Activated CD4-positive, alpha-beta T cell treated with anti-CD3 and anti-CD28 coated beads, Interleukin-10, Interleukin-2, amounts not matched to agents 100 ng/mL and 50 ng/mL, durations not matched to agents 16 hours and 8 hours (primary cell): Measurements from ENCODE around the gene TMEM219.
"Not testable (repeated sequence)": the region's sequence is repeated elsewhere in the genome, so short reads cannot be mapped to it uniquely, and the experiment has no call there.

Experiments
- DNase-seq: peaks from one replicate; pipeline ENCODE4 v3.0.0-alpha.2; 2020

TMEM219 gene

DNA sequence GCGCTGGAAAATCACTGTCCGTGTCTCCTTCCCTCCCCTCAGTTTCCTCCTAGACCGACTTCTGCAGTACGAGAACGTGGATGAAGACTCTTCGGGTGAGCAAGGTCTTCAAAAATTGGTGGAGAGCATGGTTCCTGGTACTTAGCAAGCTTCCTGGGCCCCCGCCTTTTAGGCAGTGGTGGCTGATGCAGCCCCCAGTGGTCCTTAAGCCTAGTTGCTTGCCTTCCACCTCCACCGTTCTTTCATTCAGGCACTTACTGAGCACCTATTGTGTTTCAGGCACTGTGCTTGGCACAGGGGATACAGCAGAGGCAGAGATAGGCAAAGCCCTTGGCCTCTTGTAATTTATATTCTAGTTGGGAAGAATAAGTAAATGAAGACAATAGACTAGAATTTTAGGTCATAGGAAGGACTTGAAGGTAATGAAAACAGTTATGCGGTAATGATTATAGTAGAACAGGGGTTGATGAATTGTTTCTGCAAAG is 34.9 kb downstream of the TMEM219 start:
- no peak for DNase-seq

DNA sequence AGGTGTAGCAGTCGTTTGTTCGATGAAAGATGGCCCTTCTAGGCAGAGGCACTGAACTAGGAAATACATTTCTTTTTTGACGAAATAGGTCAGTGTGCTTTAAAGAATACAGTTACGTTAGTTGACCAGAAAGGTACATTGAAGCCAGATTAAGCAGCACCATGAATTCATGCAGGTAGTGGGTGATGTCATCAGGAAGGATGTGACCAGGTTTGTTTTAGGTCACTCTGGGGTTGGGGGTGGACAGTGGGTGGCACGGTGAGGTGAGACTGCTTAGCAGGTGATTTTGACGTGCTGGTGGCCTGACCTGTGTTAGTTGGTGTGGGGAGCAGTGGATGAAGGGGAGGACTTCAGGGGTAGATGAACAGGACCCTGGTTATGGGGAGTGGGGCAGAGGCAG is 37.7 kb downstream of the TMEM219 start:
- DNase-seq: no peak

DNA sequence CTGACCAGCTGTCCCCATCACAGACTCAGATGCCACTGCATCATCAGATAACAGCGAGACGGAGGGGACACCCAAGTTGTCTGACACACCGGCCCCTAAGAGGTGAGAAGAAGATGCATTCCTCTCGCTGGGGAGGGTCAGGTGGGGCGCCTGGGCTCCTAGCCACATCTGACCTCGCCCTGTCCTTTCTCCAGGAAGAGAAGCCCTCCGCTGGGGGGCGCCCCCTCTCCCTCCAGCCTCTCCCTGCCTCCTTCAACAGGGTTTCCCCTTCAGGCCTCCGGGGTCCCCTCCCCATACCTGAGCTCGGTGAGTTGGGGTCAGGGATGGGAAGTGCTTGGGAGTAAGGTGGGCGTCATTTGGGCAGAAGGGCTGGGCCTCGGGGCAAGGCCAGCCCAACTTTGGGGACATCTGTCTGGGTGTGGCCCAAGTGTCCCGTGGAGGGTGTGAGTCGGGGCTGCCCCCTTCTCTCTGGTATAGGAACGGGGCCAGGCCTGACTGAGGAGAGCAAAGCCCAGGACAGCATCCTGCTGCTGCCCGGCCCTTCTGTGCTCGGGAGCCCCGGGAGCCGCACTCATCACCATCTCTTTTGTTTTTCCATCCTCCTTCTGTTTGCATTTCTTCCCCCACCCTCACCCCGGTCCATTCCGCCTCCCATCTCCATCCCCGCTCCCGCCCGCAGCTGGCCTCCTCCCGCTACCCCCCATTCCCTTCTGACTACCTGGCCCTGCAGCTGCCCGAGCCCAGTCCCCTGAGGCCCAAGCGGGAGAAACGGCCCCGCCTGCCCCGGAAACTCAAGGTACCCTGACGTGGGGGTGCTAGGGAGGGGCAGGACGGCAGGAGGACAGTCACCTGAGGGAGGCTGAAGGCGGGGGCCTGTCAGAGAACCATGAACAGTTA is 39.1 kb downstream of the TMEM219 start:
- DNase-seq: no peak

DNA sequence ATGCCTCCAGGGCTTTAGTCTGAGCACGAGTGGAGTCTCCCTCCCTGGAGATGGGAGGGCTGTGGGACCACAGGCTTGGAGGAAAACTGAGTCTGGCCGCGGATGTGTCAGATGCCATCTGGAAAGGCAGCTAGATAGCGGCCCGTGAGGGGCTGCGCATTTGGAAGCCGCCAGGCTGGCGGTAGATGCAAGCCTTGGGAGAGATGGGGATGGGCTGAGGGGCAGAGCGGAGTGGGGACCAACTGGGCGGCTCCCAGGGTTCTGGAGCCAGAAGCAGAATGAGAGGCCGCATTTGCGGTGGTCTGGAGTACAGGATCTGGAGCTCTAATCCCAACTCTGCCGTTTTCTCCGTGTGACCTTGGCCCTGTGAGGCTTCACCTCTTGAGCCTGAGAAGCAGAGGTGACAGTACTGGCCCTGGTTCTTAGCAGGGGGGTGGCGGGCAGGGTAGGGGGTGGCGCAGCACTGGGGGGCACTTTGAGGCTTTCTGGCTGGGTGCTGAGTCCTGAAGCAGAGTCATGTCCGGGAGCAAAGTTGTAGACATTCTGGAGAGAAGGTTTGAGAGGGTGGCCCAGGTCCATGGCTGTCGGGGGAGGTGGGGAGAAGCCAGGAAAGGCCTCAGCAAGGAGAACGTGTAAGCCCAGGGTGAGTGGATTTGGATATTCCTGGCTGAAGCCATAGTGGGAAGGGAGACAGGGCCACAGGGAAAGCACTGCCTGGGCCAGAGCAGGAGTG is 40.9 kb downstream of the TMEM219 start:
- no peak for DNase-seq

DNA sequence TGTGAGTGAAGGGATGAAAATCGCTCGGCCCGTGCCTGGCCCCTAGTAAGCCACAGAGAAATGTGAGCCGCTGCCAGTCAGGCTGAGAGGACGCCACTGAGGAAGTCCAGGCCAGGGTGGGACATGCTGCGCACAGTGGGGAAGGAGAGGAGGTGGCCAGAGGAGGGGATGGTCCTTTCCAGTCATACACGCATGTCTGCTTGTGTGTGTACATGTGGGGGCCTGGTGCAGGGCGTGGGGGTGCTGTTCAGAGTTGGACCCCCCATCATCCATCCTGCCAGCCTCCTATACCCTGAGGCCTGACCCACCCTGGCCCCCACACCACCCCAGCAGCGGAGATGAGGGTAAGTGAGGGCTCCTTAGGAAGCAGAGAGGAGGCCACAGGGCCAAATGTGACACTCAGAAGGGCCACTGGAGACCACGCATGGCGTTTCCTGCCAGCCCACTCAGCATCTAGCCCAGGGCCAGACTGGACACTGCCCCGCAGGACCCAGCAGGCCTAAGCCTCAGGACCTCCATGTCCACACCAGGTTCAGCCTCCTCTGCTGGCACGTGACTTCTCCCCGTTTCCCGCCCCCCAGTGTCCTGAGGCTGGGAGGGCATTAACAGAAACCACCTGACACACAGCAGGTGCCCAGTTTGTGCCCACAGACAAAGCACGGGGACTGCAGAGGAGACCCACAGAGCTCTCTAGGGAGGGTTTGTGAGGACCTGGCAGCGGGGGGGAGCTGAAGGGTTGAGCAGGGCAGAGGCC is 42.0 kb downstream of the TMEM219 start:
- no peak for DNase-seq

DNA sequence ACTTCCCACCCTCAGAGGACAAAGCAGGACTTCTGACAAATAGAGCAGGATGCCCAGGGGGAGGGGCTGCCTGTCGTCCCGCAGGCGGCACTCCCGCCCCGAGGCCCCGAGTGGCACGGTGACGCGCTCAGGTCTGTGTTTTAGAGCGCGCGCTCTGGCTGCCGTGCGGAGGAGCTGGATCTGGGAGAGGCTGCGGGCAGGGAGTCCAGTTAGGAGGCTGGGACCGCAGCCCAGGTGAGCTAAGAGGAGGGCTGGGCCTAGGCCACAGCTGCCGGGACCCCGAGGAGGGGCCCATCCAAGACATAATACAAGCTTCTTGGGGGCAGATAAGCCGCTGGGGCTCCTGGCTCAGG is 42.5 kb downstream of the TMEM219 start:
- no peak for DNase-seq

DNA sequence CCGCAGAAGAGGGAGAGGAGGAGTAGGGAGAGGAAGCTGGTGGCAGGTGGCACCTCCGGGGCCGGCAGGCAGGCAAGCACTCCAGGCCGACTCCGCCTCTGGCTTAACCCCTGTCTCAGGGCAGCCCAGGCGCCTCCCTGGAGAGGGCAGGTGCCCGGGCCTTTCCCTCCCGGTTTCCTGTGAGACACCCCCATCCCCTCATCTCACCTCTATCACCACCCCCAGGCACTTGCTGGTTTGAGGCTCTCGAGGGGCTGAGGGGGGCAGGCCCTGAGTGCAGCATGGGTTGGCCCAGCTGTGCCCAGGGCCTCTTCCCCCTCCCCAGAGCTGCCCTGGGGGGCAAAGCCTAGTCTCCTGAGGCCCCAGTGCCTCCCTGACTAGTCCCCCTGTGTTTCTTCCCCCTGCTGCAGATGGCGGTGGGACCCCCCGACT is 42.9 kb downstream of the TMEM219 start:
- no peak for DNase-seq

DNA sequence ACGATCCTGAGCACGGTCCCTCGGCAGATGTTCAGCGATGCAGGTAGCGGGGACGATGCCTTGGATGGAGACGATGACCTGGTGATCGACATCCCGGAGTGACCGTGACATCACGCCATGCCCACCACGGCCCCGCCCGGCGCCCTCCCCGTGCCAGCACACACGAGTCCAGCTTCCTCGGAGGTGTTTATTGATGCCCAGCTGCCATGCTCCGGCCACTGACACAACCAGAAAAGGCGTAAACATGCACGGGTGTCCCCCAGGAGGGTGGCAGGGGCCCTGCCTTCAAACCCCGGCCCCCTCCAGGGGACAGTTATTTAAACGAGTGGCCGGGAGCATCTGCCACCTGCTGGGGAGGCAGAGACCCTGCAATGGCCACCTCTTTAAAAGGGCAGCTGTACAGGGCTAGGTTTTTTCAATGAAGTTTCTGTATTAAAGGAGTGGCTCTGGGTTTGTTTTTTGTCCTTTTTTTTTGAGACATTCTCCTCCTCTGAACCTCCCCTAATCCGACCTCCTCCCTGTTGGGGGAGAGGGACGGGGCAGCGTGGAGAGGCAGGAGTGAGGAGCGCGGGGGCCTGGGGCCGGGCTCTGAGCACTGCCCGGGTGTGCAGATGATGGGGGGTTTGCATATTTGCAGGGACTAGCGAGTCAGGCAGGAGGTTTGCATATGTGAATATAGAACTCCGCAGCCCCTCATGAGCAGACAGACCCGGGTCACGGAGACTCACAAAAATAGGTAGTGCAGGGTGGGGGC is 43.6 kb downstream of the TMEM219 start:
- peak; percentile 38 for DNase-seq

DNA sequence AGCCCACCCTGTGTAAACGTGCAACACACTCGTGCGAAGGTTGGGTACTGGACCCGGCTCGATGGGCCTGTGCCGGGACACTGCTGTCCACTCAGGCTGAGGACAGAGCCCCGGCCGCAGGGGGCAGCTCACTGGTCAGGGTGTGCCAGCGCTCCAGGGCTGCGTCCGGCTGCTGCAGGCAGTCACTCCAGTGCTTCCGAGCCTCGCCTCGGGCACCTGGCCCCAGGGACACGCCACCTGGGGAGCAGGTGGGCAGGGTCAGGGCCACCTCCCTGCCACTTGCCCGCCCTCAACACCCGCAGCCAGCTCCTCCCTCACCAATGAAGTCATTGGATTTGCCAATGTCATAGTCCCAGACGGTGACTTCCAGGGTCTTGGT is 44.2 kb downstream of the TMEM219 start:
- no peak for DNase-seq

DNA sequence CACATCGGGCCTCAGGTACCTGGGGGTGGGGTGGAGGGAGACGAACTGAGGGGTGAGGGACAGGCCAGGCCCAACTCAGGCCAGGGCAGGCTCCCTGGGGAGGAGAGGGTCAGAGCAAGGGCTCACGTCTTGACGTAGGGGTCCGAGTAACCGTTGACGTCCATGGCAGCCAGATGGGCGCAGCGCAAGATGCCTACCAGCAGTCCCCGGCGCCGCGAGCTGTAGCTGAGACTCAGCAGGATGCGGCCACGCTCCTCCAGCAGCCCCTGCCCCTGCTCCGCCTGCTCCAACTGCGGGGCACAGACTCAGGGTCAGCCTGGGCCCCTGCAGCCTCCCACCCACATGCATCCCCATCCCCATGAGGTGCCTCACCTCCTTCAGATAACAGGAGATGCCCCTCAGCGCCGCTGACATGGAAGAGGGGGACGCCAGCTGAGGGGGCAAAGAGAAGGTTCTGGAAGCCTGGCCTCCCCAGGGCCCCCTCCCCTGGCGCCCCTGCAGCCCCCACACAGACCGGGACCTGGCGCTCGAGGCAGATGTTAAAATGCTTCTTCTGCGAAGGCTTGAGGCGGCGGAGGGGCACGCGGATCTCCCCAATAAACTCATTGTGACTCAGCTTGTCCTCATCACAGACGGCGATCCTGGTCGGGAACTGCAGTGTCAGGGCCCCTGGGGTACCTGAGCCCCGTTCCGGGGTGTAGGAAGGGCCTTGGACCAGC is 44.9 kb downstream of the TMEM219 start:
- DNase-seq: no peak

DNA sequence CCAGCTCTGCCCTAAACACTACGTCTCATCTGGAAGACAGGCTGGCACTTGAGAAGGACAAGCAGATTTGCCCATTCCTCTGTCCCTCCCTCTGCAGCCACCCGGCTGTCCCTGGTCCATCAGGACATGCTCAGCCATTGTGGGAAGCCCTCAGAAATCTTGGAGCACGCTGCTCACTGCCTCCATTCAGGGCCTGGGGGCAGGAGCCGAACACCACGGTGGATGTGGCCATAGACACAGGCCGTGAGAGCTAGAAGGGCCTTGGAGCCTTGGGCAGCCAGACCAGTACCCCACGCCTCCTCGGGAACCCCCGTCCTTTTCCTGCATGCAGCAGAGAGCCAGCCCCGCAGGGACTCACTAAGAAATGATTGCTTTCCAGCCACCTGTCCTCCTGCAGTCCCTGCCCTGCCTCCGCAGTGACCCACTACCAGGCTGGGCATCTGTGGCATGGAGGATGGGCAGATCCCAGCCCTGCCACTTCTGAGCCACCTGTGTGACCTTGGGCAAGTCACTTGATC is 45.6 kb downstream of the TMEM219 start:
- DNase-seq: no peak

DNA sequence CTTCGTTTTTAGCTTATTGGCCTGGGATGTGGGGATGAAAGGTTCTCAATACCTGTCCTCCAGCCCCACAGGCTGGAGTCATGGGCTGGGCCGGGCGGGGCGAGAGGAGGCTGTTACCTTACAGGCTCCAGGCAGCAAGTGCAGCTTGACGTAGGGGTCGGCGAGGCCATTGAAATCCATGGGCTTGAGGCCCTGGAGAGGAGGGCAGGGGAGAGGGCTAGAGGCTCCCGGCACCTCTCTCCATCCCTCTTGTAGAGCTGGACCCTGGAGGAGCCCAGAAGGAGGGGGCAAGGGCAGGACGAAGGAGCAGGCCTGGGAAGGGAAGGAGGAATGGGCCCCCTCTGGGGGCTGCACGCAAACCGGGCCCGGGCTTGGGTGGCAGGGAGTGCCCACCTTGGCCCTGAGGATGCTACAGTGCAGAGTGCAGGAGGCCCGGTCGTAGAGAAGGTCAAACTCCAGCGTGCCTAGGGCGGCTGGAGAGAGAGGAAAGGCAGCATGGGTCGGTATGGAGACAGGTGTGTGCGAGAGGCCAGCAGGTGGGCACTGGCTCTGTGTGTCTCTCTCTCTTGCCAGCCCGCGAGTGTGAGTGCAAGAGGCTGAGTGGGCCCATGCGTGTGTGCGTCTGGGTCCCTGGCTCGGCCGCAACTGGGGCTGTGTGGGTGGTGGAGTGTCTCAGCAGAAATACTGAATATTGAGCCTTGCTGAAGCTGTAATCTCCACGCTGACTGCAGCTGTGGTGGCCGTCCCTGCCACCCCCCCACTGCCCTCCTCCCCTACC is 47.4 kb downstream of the TMEM219 start:
- no peak for DNase-seq

DNA sequence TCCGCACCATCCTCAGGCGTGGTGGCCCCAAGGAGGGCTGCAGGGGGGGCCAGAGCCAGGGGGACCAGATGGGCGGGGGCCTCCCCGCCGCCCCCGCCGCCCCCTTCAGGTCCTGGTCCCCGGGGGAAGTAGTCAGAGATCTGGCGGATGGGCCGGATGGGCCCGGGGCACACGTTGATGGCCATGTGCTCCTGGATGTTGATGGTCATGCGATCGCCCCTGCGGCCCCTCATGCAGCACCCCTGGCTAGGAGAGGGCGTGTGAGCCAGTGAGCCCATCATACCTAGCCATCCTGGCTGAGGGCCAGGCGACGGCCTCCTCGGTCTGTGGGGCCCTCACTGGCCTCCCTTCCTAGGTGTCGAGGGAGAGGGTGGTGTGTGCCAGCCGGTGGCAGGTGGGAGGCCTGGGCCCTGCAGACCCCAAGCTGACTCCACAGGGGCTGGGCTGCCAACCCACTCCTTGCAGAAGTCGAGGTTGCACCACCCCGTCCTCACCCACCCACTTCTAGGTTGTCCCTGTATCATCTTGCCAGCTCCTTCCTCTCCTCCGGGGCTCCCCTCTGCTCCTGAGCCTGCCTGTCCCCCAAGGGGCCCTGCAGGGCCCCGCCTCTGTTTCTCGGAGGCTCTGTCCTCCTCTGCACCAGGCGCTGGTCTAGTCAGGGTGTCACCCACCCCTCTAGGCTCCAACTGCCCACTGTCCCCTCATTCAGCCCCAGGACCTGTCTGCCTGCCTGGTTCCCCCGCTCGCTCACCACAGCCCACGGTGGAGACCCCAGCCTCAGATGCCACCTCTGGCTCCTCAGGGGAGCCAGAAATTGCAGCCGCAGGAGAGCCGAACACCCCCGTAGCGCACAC is 48.3 kb downstream of the TMEM219 start:
- DNase-seq: no peak

DNA sequence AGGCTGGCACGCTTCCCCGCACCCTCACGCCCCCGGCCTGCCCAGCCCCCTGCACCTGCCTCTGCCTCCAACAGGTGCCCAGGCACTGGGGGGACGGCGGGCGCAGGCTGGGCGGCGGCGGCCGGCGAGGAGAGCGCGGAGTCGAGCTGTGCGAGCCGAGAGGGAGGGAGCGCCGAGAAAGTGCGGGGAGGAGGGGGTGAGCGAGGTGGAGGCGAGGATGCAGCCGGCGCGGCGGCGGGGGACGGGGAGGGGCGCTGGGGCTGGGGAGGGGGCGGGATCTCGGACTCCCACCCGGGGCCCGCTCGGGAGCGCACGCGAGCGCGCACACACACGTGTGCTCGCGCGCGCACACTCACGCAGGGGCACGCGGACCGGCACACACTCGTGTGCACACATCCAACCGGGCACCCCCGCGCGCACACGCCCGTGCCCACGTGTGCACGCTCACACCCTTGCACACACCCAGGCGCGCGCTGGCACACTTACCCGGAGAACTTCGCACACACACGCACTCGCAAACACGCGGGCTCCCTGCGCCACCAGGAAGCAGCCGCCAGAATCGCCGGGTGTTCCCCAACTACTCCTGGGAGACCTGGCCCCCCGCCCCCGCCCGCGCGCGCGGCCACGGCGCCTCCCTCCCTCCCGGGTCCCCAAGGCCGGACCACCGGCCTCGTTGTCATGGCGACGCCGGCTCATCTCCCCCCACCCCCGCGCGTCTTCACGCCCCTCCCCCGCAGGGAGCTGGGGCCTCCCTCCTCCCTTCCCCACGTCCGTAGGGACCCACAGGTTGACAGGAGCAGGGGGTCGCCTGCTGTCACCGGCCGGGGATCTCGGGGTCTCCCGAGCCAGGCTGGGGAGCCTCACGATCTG is 49.2 kb downstream of the TMEM219 start, which contains the start of gene DOC2A:
TSS of gene DOC2A (minus strand) at position 184 of the 870 bp plus-strand sequence. CDS start 805 bp downstream, outside the sequence.
- no peak for DNase-seq

DNA sequence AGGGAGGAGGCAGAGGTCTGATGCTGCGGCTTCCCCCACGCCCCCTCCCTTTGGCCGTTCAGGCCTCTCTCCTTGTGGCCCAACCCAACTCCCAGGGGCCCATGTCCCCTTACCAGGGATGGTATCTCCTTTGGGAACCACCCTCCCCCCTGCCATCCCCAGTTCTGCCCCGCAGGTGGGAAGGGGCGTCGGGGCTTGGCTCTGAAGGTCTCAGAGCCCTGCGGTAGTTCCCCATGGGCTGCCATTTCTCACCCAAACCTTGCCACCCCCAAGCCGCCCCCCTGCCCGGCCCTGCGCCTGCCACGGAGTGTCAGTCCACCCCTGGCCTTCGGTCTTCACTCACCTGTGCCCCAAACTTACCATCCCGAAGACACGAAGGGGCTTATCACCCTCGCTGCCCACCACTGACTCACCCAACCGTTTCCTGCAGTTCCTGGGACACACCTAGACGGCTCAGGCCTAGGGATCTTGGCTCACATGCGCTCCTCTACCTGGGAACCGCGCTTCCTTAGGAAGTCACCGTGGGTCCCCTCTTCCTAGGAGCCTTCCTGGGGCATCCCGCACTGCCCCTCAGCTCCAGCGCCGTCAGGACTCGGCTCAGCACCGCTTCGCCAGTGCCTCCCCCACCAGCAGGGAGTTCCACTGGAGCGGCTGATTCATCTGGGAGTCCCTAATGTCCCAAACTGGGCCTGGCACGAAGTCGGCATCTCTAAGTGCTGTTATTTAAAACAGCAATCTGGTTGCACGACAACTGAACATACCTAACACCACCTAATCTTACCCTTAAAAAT is 50.0 kb downstream of the TMEM219 start:
- DNase-seq: no peak

DNA sequence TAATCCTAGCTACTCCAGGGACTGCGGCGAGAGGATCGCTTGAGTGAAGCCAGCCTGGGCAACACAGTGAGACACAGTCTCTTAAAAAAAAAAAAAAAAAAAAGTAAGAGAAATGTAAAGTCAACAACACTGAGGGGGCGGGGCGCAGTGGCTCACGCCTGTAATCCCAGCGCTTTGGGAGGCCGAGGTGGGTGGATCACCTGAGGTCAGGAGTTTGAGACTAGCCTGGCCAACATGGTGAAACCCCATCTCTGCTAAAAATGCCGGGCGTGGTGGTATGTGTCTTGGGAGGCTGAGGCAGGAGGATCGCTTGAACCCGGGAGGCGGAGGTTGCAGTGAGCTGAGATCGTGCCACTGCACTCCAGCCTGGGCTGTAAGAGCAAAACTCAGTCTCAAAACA is 50.7 kb downstream of the TMEM219 start:
- not testable (repeated sequence) for DNase-seq

DNA sequence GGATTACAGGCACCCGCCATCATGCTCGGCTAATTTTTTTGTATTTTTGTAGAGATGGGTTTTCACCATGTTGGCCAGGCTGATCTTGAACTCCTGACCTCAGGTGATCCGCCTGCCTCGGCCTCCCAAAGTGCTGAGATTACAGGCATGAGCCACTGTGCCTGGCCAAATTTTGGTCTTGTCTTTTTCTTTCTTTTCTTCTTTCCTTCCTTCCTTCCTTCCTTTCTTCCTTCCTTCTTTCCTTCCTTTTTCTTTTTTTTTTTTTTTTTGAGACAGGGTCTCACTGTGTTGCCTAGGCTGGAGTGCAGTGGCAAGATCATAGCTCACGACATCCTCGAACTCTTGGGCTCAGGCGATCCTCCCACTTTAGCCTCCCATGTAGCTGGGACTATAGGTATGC is 53.6 kb downstream of the TMEM219 start:
- not testable (repeated sequence) for DNase-seq
